Trophoblast cell (in vitro differentiated cells and primary cell): ENCODE measurements around the gene CERK.
"Not testable (repeated sequence)": the region's sequence is repeated elsewhere in the genome, so short reads cannot be mapped to it uniquely, and the experiment has no call there.

ENCODE experiments used
- DNase-seq, 2 donors: peaks; one replicate each; pipeline ENCODE4 v3.0.0-alpha.2; 2016
- H2AFZ ChIP-seq: 2 replicates; pipeline ENCODE4 v1.6.1; 2013; ENCODE audit warnings: low read length, moderate library complexity, mild to moderate bottlenecking; ENCODE audit not compliant: insufficient read depth, poor library complexity
- H2AK5ac ChIP-seq: 2 replicates; pipeline ENCODE4 v1.6.1; 2013; ENCODE audit warnings: mild to moderate bottlenecking, low read length
- H2BK120ac ChIP-seq: 2 replicates; pipeline ENCODE4 v1.6.1; 2013; ENCODE audit warnings: low read length, mild to moderate bottlenecking, moderate library complexity; ENCODE audit not compliant: insufficient read depth, poor library complexity
- H2BK12ac ChIP-seq: 2 replicates; pipeline ENCODE4 v1.6.1; 2013; ENCODE audit warnings: mild to moderate bottlenecking, low read length, moderate library complexity
- H2BK5ac ChIP-seq: 2 replicates; pipeline ENCODE4 v1.6.1; 2013; ENCODE audit warnings: low read length, low read depth, moderate library complexity, mild to moderate bottlenecking; ENCODE audit not compliant: poor library complexity
- H3K14ac ChIP-seq: 2 replicates; pipeline ENCODE4 v1.6.1; 2013; ENCODE audit warnings: mild to moderate bottlenecking, low read length
- H3K18ac ChIP-seq: 2 replicates; pipeline ENCODE4 v1.6.1; 2013; ENCODE audit warnings: mild to moderate bottlenecking, low read length
- H3K23ac ChIP-seq: 2 replicates; pipeline ENCODE4 v1.6.1; 2013; ENCODE audit warnings: low read length
- H3K27ac ChIP-seq: 2 replicates; pipeline ENCODE4 v1.5.1; 2013; ENCODE audit warnings: low read depth, mild to moderate bottlenecking, inconsistent platforms, low read length, moderate library complexity
- H3K27me3 ChIP-seq: 2 replicates; pipeline ENCODE4 v1.6.1; 2013; ENCODE audit warnings: inconsistent platforms, mild to moderate bottlenecking, low read length, moderate library complexity; ENCODE audit not compliant: insufficient read depth
- H3K36me3 ChIP-seq, 2 experiments: 1 replicate in 1 of 2; 2 replicates in 1 of 2; pipeline ENCODE4 v1.6.1; 2013; ENCODE audit warnings: low read length in 2 of 2, mild to moderate bottlenecking in 2 of 2, moderate library complexity in 1 of 2; ENCODE audit not compliant: insufficient read depth in 2 of 2, control insufficient read depth in 1 of 2
- H3K4ac ChIP-seq: 2 replicates; pipeline ENCODE4 v1.6.1; 2013; ENCODE audit warnings: low read depth, mild to moderate bottlenecking, low read length, moderate library complexity
- H3K4me1 ChIP-seq, 2 experiments: 1 replicate in 1 of 2; 2 replicates in 1 of 2; pipeline ENCODE4 v1.6.1; 2013; ENCODE audit warnings: low read length in 2 of 2, mild to moderate bottlenecking in 2 of 2, moderate library complexity in 1 of 2; ENCODE audit not compliant: insufficient read depth in 2 of 2, control insufficient read depth in 1 of 2
- H3K4me2 ChIP-seq: 2 replicates; pipeline ENCODE4 v1.6.1; 2013; ENCODE audit warnings: inconsistent platforms, mild to moderate bottlenecking, low read length, moderate library complexity
- H3K4me3 ChIP-seq: 2 replicates; pipeline ENCODE4 v1.5.1; 2013; ENCODE audit warnings: mild to moderate bottlenecking, low read depth, low read length, inconsistent platforms
- H3K79me1 ChIP-seq: one replicate; pipeline ENCODE4 v1.6.1; 2013; ENCODE audit warnings: low read length
- H3K79me2 ChIP-seq: 2 replicates; pipeline ENCODE4 v1.6.1; 2013; ENCODE audit warnings: low read length, mild to moderate bottlenecking; ENCODE audit not compliant: control insufficient read depth, insufficient read depth, poor library complexity
- H3K9ac ChIP-seq: 2 replicates; pipeline ENCODE4 v1.6.1; 2013; ENCODE audit warnings: mild to moderate bottlenecking, low read length
- H3K9me3 ChIP-seq: 2 replicates; pipeline ENCODE4 v1.6.1; 2013; ENCODE audit warnings: low read depth, mild to moderate bottlenecking, control low read depth, inconsistent platforms, low read length; ENCODE audit not compliant: insufficient read depth
- H4K12ac ChIP-seq: 2 replicates; pipeline ENCODE4 v1.6.1; 2013; ENCODE audit warnings: low read depth, mild to moderate bottlenecking, low read length, moderate library complexity
- H4K8ac ChIP-seq: 2 replicates; pipeline ENCODE4 v1.6.1; 2013; ENCODE audit warnings: low read depth, mild to moderate bottlenecking, low read length, moderate library complexity
- H4K91ac ChIP-seq: one replicate; pipeline ENCODE4 v1.6.1; 2013; ENCODE audit warnings: low read depth, mild to moderate bottlenecking, low read length, moderate library complexity
- WGBS: extraction: QIAGEN DNeasy Blood & Tissue Kit; methylation state at CpG from one replicate; pipeline ENCODE4 v1.1.7; 2013; ENCODE audit warnings: missing lambda C conversion rate; ENCODE audit not compliant: insufficient read length, insufficient coverage; ENCODE audit errors: extremely low coverage; 5-methylcytosine and 5-hydroxymethylcytosine counted together

The CERK gene

DNA sequence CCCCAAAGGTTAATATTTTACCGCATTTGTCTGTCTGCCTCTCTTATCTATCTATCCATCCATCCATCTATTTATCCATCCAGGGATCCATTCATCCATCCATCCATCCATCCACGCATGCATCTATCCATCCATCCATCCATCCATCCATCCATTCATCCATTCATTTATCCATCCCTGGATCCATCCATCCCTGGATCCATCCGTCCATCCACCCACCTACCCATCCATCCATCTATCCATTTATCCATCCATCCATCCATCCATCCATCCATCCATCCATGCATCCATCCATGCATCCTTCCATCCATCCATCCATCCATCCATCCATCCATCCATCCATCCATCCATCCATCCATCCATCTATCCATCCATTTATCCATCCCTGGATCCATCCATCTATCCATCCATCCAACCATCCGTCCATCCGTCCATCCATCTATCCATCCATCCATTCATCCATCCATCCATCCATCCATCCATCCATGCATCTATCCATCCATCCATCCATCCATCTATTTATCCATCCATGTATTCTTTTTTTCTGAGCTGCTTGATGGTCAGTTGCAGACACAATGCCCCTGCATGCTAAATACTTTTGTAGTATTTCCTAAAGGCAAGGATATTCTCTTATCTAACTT, 95.1 kb downstream of the CERK start:
- not testable (repeated sequence) for H4K12ac ChIP-seq, H4K8ac ChIP-seq, H3K4me3 ChIP-seq, H3K14ac ChIP-seq, H3K18ac ChIP-seq, H3K9me3 ChIP-seq, H2BK5ac ChIP-seq, H3K27me3 ChIP-seq, H3K79me1 ChIP-seq, H2AK5ac ChIP-seq, H2BK12ac ChIP-seq, H3K4me2 ChIP-seq, H3K79me2 ChIP-seq, H3K9ac ChIP-seq, H3K27ac ChIP-seq, DNase-seq, H4K91ac ChIP-seq, H3K36me3 ChIP-seq, H3K23ac ChIP-seq, H3K4me1 ChIP-seq, H2AFZ ChIP-seq, H3K4ac ChIP-seq, H2BK120ac ChIP-seq
- 100% methylated on average over 2 of the region's 5 CpGs for WGBS

DNA sequence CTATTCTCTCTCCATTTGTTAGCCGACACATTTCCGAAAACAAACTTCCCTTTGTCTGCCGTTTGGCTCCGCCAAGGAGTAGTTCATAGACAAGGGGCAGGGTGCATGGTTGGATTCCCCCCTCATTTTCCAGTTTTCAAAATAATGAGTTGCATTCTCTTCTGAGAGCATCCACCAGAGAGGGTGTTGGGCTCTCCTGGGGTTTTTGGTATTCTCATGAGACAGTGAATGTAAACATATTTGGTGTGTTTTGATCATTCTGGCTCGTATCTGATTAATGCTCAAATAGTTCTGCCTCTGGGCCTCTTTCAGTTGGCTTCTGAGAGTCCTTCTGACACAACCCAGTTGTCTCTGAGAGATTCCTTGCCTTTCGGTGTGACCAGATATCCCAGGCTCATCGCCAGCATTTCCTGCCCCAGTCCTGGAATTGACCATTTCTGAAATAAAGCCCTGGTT, 96.2 kb downstream of the CERK start:
- Histone ChIP-seq H3K9ac (no peak overlapping the region), H2BK120ac (no peak overlapping the region), H4K12ac (no peak overlapping the region), H3K27me3 (no peaks in the 10 kb centered on the region), H2AK5ac (no peak overlapping the region), H3K27ac (no peak overlapping the region), H4K91ac (no peak overlapping the region), H3K14ac (no peak overlapping the region), H2AFZ (no peak overlapping the region), H3K36me3 (peaks cover 0 to 2% of the 10 kb centered on the region in 2 experiments), H4K8ac (no peak overlapping the region), H3K79me1 (no peaks in the 10 kb centered on the region), H2BK12ac (no peak overlapping the region), H3K18ac (no peak overlapping the region), H3K4me1 (no peaks in the 10 kb centered on the region), H3K23ac (no peak overlapping the region), H3K4ac (no peak overlapping the region), H3K4me2 (no peak overlapping the region), H3K4me3 (no peak overlapping the region), H3K9me3 (peaks cover 5% of the 10 kb centered on the region), H2BK5ac (no peak overlapping the region), H3K79me2 (no peaks in the 10 kb centered on the region)
- no CpG with 5 or more reads among the region's 7 CpGs for WGBS
- DNase-seq: no peak

- no peak overlapping the region for H2BK12ac ChIP-seq
- H3K4ac ChIP-seq: no peak overlapping the region
- H3K36me3 ChIP-seq: peaks cover 0 to 2% of the 10 kb centered on the region in 2 experiments
- H3K79me2 ChIP-seq: no peaks in the 10 kb centered on the region
- no peak overlapping the region for H2BK5ac ChIP-seq
- no peaks in the 10 kb centered on the region for H3K27me3 ChIP-seq
- no peak overlapping the region for H3K4me2 ChIP-seq
- H3K18ac ChIP-seq: no peak overlapping the region
- no peak overlapping the region for H3K23ac ChIP-seq
- no peak overlapping the region for H4K8ac ChIP-seq
- no peak overlapping the region for H2BK120ac ChIP-seq
- WGBS: no CpG with 5 or more reads among the region's 24 CpGs
- H3K9ac ChIP-seq: no peak overlapping the region
- no peak overlapping the region for H2AK5ac ChIP-seq
- H3K4me1 ChIP-seq: peaks cover 0 to 3% of the 10 kb centered on the region in 2 experiments
- H3K79me1 ChIP-seq: no peaks in the 10 kb centered on the region
- no peak overlapping the region for H4K12ac ChIP-seq
- no peak overlapping the region for H3K14ac ChIP-seq
- DNase-seq: no peak
- no peak overlapping the region for H4K91ac ChIP-seq
- H2AFZ ChIP-seq: no peak overlapping the region
- no peak overlapping the region for H3K4me3 ChIP-seq
- peaks cover 5% of the 10 kb centered on the region for H3K9me3 ChIP-seq
- no peak overlapping the region for H3K27ac ChIP-seq
Measured at GRCh38 chr22:46640293-46641055, 97.6 kb downstream of the CERK start.

GRCh38 chr22:46639843-46640242, 98.2 kb downstream of the CERK start:
- no peak overlapping the region for H2AK5ac ChIP-seq
- no peak overlapping the region for H3K14ac ChIP-seq
- H3K4me1 ChIP-seq: peaks cover 2 to 5% of the 10 kb centered on the region in 2 experiments
- WGBS: no CpG with 5 or more reads among the region's 11 CpGs
- no peak overlapping the region for H3K9ac ChIP-seq
- H4K8ac ChIP-seq: no peak overlapping the region
- H3K27me3 ChIP-seq: no peaks in the 10 kb centered on the region
- no peak overlapping the region for H2AFZ ChIP-seq
- H2BK120ac ChIP-seq: no peak overlapping the region
- no peak overlapping the region for H2BK5ac ChIP-seq
- no peak overlapping the region for H3K4ac ChIP-seq
- no peak overlapping the region for H3K18ac ChIP-seq
- H3K79me2 ChIP-seq: no peaks in the 10 kb centered on the region
- H3K4me2 ChIP-seq: no peak overlapping the region
- DNase-seq: peak; percentile 38 to 68
- H3K4me3 ChIP-seq: no peak overlapping the region
- no peak overlapping the region for H3K27ac ChIP-seq
- peaks cover 5% of the 10 kb centered on the region for H3K9me3 ChIP-seq
- no peak overlapping the region for H4K91ac ChIP-seq
- peaks cover 2% of the 10 kb centered on the region for H3K79me1 ChIP-seq
- no peak overlapping the region for H4K12ac ChIP-seq
- peaks cover 0 to 2% of the 10 kb centered on the region in 2 experiments for H3K36me3 ChIP-seq
- no peak overlapping the region for H3K23ac ChIP-seq
- no peak overlapping the region for H2BK12ac ChIP-seq
